ENCODE measurements around the gene RNF31.

The RNF31 gene

DNA sequence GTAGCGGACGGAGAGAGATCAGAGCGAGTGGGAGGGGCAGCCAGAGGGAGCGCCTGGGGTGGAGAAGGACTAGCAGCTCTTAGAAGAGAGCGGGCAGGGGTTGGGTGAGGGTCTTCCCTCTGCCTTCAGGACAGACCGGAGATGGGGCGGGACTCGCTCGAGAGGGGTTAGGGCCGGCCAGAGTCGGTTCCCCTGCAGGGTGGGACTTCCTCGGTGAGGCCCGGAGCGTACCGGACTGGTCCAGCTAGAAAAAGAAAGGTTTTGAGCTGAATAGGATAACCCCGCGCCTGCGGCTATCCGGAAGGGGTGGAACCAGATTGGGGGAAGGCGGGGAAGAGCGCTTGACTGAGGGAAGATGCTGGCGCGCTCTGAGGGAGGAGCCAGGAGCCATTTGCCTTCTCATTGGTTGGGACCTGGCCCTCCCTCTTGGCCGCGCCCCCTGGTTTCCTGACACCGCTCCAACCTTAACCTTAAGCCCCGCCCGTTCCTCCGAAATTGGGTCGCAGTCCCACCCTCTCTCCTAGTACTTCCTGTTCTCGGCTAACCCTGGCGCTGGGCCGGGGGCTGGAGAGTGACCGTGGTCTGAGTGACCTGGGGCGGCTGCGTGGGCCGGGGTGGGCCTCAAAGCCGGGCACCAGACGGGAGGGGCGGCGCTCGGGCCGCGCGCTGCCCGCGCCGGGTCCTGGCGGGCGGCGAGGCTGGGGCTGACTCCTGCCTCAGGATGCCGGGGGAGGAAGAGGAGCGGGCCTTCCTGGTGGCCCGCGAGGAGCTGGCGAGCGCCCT is at the start of gene RNF31:
Gene RNF31, plus strand, starts transcription at position 521 of the 783 bp plus-strand sequence. Its CDS starts 201 bp downstream, at position 722.
- DNase-seq (ENCODE audit: low read depth) = peak; percentile 93
- peak within 1 kb of the TSS; percentile 93 for H3K4me3 ChIP-seq (ENCODE audit: control insufficient read depth, low read depth, low read length)
- TF ChIP-seq, protein P1, sequence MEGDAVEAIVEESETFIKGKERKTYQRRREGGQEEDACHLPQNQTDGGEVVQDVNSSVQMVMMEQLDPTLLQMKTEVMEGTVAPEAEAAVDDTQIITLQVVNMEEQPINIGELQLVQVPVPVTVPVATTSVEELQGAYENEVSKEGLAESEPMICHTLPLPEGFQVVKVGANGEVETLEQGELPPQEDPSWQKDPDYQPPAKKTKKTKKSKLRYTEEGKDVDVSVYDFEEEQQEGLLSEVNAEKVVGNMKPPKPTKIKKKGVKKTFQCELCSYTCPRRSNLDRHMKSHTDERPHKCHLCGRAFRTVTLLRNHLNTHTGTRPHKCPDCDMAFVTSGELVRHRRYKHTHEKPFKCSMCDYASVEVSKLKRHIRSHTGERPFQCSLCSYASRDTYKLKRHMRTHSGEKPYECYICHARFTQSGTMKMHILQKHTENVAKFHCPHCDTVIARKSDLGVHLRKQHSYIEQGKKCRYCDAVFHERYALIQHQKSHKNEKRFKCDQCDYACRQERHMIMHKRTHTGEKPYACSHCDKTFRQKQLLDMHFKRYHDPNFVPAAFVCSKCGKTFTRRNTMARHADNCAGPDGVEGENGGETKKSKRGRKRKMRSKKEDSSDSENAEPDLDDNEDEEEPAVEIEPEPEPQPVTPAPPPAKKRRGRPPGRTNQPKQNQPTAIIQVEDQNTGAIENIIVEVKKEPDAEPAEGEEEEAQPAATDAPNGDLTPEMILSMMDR (IDR thresholded peaks at IDR 0.05; ENCODE audit: control insufficient read depth, insufficient read depth, low read depth, low read length, missing control alignments) = no peak

DNA sequence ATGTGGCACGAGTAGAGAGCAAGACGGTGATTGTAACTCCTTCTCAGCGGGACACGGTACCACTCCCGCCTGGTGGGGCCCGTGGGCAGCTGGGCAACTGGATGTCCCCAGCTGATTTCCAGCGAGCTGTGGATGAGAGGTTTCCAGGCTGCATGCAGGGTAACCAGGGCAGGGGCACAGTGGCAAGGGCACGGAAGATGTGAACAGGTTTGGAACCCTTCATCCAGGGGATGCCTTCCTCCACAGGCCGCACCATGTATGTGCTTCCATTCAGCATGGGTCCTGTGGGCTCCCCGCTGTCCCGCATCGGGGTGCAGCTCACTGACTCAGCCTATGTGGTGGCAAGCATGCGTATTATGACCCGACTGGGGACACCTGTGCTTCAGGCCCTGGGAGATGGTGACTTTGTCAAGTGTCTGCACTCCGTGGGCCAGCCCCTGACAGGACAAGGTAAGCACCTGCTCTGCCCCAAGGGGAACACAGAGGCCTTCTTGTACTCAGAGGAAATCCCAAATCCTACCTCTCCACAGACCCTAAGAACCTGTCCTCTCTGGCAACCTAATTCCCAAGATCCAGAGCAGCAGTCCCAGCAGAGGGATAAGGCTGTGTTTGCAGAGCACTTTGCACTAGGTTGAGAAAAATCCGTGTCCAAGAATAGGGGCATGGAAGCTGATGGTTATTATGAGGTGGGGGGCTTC is 48.9 kb upstream of the RNF31 start:
- no peak overlapping the region for H3K4me3 ChIP-seq (ENCODE audit: control insufficient read depth, low read depth, low read length)
- no peak for DNase-seq (ENCODE audit: low read depth)
- TF ChIP-seq, protein P1 (IDR thresholded peaks at IDR 0.05; ENCODE audit: control insufficient read depth, insufficient read depth, low read depth, low read length, missing control alignments) = no peak

DNA sequence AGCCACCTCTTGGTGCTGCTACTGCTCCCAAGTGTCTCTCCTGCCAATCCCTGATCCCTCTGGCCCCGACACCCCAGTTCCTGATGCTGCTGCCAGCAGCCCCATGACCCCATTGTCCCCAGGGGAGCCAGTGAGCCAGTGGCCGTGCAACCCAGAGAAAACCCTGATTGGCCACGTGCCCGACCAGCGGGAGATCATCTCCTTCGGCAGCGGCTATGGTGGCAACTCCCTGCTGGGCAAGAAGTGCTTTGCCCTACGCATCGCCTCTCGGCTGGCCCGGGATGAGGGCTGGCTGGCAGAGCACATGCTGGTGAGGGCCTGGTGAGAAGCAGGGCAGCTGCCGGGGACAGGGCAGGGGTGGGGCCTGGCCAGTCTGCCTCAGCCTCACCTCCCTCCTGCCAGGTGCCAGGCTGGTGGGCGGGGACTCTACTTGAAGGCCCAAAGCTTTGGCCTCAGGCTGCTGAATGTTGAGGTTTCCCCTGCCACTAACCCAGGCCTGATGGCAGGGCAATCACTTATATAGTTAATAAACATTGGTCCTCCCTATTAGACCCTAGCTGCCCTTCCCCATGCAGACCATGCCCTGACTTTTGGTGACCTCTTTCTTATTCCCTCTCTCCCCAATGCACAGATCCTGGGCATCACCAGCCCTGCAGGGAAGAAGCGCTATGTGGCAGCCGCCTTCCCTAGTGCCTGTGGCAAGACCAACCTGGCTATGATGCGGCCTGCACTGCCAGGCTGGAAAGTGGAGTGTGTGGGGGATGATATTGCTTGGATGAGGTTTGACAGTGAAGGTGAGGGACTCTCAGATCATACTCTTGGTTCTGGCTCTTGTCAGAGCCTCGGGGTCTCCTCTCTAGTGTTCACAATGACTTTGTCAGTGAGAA is 48.1 kb upstream of the RNF31 start:
- DNase-seq (ENCODE audit: low read depth) = no peak
- TF ChIP-seq, protein P1 (IDR thresholded peaks at IDR 0.05; ENCODE audit: control insufficient read depth, insufficient read depth, low read depth, low read length, missing control alignments) = no peak
- no peak overlapping the region for H3K4me3 ChIP-seq (ENCODE audit: control insufficient read depth, low read depth, low read length)

DNA sequence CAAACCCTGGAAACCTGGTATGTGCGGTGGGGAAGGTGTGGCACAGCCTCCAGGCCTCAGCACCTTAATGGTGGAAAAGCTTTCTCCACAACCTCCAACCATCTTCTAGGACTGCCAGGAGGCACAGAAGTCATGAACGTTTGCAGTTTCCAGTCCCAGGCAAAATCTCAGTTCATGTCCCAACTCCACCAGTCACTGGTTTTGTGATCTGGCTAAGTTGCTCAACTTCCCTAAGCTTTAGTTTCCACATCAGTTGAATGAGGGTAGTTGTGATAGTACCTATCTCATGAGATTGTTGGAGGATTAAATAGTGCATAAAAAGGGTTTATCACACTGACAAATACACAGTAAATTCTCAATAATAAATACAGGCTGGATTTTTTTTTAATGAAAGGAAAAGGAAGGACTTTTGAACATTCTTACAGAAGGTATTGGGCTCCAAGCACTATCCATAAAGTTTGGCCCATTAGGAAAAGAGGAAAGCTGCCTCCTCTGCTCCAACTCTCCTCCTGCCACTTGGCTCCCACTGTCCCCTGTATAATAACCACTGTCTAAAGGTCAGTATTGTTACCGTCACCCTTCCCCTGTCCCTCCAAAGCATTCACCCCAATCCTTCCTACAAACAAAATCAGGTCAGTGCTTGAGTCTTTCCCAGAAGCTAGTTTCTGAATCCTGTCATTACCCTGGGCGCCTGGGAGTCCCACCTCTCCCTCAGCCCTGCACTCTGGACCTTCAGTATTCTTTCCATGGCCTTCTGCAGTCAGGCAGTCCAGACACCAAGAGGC is 46.9 kb upstream of the RNF31 start:
- no peak overlapping the region for H3K4me3 ChIP-seq (ENCODE audit: control insufficient read depth, low read depth, low read length)
- TF ChIP-seq, protein P1 (IDR thresholded peaks at IDR 0.05; ENCODE audit: control insufficient read depth, insufficient read depth, low read depth, low read length, missing control alignments) = no peak
- no peak for DNase-seq (ENCODE audit: low read depth)

DNA sequence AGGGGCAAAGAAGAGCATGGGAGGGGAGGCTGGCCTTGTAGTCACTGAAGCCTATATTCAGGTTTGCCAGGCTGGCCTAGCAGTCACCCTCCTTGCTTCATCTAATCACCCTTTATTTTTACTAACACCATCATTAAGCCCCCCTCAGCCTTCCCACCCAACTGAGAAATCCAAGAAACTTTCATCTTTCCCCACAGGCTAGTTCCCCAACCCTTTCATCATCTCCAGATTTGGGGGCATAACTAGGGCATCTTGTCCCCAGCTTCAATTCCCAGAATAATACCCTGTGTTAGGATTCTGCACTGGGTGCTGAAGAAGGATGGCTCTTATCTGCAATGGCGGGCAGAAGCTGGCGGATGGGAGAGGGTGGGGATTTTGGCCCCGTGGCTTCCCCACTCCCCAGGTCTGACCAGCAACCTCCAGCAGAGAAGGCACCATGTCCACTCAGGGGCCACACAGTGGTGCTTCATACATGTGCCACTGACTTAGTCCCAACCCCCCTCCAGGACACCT is 46.3 kb upstream of the RNF31 start:
- H3K4me3 ChIP-seq (ENCODE audit: control insufficient read depth, low read depth, low read length) = no peak overlapping the region
- TF ChIP-seq, protein P1 (IDR thresholded peaks at IDR 0.05; ENCODE audit: control insufficient read depth, insufficient read depth, low read depth, low read length, missing control alignments) = no peak
- no peak for DNase-seq (ENCODE audit: low read depth)

Data from AG09309 (cell line).